ENCODE data around the gene RND3.

The RND3 gene

GRCh38 chr2:150487537-150488429 is at the start of gene RND3:
RND3 (minus strand) TSS chr2:150487667; CDS start chr2:150487417, 250 bp downstream.
- DNase-seq (ENCODE audit: low spot score) = no peak

DNA sequence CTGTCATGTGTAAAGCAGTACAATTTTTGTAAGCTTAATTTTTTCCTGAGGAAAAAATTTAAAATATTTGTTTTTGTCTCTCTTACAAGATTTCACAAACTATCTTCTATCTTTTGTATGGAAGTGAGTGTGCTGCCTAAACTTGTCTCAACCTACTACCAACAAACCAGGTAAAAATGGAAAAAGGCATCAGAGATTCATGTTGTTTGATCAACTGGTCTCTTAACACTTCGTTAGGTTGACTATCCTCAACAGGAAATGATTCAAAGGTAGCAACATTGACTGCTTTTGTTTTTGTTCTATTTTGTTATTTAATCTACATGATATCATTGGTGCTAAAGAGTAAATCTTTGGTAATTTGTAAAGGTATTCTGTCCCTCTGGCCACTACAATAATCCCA is 47.7 kb upstream of the RND3 start:
- DNase-seq (ENCODE audit: low spot score) = no peak

- DNase-seq (ENCODE audit: low spot score) = no peak
These were observed 45.4 kb upstream of the RND3 start for GRCh38 chr2:150532879-150533278.

DNA sequence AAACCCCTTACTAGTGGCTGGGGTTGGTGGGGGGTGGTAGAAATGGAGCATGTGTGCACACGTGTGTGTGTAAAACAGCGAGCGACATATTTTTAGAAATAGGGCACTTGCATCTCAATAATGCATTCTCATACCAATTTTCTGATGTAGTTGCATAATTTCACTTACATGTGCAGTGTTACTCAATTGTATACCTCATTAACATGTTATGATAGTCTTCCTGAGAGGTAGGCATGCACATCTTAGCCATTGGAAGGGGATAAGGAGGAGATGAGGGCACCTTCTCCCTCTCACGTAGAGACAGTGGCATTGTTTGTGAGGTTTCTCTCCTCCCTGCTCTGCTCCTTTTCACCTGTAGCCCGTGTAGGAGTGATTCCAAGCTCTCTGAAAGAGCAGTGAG is 44.6 kb upstream of the RND3 start:
- DNase-seq (ENCODE audit: low spot score) = no peak

DNA sequence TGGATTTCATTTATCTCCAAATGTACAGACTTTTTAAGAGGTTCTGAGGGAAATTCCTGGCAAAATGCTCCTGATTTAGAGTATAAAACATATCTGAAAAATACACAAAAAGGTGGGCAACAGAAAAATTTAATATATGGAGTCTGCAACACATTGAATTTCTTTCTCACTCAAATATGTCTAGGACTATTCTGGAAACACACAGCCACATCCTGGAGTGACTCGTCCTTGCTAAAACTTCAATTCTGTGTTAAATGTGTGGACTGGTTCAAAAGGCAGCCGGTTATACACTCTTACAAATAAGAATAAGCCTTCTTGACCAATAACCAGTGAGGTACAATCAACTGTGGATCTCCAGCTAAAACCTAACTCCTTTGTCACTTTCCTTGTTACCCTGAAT is 44.1 kb upstream of the RND3 start:
- no peak for DNase-seq (ENCODE audit: low spot score)

- no peak for DNase-seq (ENCODE audit: low spot score)
These were observed 42.7 kb upstream of the RND3 start for GRCh38 chr2:150530168-150530567.

- DNase-seq (ENCODE audit: low spot score) = no peak
These were observed 41.7 kb upstream of the RND3 start for GRCh38 chr2:150528861-150529801.

- DNase-seq (ENCODE audit: low spot score) = no peak
These were observed 39.4 kb upstream of the RND3 start for GRCh38 chr2:150526827-150527226.

GRCh38 chr2:150526006-150526405 is 38.5 kb upstream of the RND3 start:
- DNase-seq (ENCODE audit: low spot score) = no peak

- no peak for DNase-seq (ENCODE audit: low spot score)
These were observed 34.8 kb upstream of the RND3 start for GRCh38 chr2:150522269-150522668.

DNA sequence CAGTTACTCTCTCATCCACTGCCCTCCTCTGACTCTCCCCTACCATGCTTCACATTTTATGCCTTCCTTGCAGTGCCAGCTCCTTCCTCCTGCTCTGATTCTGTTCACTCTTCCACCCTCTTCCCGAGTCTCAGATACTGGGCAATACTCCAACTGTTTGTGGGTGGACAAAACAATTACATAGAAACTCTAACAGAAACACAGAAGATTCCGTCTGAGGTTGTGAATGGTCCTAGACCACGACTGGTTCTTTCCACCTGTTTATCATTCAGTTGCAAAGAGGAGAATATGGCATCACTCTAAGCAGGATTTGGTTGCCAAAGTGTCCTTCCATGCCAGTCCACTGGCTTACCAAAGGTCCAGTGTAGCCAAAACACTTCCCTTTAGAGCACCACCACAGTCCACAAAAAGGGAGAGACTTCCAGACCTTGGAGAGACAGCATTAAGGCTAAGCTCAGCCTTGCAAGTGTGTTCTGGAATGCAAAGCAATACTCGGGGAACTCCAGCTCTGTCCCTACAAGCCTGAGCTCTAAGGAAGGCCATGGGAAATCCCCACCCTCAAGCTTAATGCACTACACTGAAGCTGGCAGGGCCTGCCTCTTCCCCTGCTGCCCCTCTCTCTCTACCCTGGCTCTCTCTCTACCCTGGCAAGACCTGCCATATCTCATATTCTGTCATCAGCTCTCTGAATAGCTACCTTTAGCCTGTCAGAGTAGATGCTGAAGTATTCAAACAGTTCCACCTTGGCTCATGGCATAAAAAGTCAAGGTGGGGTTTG is 33.6 kb upstream of the RND3 start:
- no peak for DNase-seq (ENCODE audit: low spot score)

- no peak for DNase-seq (ENCODE audit: low spot score)
These were observed 32.6 kb upstream of the RND3 start for GRCh38 chr2:150520033-150520432.

DNA sequence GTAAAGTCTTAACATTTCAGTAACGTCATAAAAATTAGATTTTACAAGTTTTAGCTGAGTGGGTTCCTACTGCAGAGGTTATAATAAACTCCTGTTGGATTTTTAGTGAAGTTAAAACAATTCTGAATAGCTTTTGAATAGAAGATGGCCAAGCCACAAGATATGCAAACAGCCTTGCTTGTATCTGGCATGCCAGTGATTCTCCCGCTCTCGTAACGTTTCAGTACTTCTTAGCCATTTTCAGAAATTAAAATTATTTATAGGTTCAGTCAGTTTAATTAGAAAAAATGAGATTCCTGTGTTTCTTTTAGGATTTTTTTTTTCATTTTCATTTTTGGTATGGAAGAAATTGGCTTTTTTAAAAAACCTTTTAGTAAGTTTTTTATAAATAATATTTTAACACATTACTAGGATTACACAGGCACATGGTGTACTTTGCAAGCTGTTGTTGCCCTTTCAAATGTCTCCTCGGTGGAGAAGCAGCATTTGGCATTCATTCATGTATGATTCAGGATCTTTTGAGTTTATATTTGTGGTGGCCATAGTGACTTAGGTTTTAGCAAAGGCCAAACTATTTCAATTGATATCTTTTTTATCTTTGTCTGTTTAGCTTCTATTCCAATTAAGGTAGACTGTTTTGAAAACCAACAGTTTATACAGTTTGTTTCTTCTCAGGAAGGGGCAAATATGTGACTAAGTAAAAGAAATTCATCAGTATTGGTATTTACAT is 30.6 kb upstream of the RND3 start:
- DNase-seq (ENCODE audit: low spot score) = no peak

DNA sequence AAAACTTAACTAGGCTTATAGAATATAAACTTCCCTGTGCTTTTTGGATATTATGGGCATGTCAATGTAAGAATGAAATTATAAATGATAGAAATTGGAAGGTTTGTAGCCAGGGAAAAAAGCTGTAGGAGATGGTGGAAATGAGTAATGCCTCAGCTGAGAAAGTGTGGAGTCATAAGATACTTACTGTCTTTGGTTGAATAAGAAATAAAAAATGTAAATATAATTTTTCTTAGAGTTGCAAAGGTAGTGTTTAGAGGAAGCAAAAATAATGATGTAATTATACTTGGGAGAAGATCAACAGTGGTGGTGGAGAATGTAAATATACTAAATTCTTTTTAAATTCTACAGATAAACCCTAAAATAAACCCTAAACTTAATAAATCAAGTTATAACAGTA is 26.2 kb upstream of the RND3 start:
- no peak for DNase-seq (ENCODE audit: low spot score)

DNA sequence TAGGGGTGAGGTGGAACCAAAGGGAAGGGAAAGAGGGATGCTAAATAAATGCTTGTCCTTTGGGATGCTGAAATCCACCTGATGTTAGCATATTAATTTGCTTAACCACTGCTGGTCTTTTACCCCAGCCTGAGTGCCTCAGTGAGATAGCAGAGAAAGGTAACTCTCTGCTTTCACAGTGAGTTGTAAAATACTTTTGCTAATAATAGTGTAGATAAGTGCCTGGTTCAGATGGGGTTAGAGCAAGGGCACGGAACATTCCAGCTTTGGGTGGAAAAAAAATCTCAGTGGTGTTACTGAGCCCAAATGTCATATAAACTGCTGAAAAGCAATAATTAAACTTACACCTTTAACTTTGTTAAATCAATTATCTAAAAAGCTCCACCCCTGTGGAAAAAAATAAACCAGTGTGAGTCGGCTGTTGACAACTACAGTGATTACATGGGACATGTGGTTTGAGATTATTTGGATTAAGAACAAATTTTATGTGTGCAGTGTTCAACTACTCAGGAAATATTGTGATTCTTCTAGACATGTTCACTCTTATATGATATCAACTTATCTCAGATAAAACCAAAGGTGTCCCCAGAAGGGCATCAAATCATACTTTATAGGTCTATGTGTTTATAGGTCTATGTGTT is 21.1 kb upstream of the RND3 start:
- DNase-seq (ENCODE audit: low spot score) = no peak

DNA sequence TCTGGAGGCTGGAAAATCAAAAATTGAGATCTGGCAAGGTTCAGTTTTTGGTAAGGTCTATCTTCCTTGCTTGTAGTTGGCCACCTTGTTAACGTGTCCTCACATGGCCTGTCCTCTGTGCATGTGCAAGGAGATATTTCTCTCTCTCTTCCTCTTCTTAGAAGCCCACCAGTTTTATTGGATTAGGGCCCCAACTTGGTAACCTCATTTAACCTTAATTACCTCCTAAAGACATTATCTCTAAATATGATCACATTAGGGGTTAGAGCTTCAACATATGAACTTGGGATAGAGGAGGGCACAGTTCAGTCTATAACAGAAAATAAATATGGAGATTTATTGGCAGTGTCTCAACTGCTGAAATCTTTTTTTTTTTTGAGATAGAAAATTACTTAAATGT is 19.6 kb upstream of the RND3 start:
- no peak for DNase-seq (ENCODE audit: low spot score)

- no peak for DNase-seq (ENCODE audit: low spot score)
These were observed 17.7 kb upstream of the RND3 start for GRCh38 chr2:150505178-150505577.

GRCh38 chr2:150495993-150496627 is 8.6 kb upstream of the RND3 start:
- no peak for DNase-seq (ENCODE audit: low spot score)

DNA sequence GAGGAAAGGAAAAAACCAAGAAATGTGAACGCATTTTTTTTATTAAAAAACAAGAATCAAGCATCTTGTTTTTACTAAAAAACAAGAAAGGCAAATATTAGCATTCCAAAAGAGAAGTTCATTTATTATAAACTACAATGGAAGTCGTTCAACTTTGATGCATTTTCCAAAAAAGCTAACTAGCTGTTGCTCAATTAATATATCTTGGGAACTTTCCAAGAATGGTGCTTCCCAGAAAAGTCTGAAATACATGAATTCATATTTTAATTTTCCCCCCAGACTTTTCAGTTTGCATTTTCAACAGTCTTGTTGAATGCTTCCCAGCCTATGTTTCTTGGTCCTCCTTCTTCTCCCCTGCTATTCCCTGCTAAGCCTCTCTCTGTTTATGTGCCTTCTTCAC is 7.5 kb upstream of the RND3 start:
- DNase-seq (ENCODE audit: low spot score) = no peak

GRCh38 chr2:150494234-150494945 is 6.9 kb upstream of the RND3 start:
- no peak for DNase-seq (ENCODE audit: low spot score)
